22Rv1 (cell line): ENCODE measurements around the gene COMMD9.

Experiments used
- ZFX ChIP-seq: fragments of 450-650 bp; IDR thresholded peaks from 2 replicates; pipeline ENCODE4 v1.6.1; 2017; ENCODE audit warnings: antibody characterized with exemption, borderline replicate concordance
- TF ChIP-seq, protein P1 (sequence below): fragments of 450-650 bp; IDR thresholded peaks from 2 replicates; pipeline ENCODE4 v1.5.1; 2017; ENCODE audit warnings: mild to moderate bottlenecking

- TF ChIP-seq ZFX: no peak
- TF ChIP-seq, protein P1, sequence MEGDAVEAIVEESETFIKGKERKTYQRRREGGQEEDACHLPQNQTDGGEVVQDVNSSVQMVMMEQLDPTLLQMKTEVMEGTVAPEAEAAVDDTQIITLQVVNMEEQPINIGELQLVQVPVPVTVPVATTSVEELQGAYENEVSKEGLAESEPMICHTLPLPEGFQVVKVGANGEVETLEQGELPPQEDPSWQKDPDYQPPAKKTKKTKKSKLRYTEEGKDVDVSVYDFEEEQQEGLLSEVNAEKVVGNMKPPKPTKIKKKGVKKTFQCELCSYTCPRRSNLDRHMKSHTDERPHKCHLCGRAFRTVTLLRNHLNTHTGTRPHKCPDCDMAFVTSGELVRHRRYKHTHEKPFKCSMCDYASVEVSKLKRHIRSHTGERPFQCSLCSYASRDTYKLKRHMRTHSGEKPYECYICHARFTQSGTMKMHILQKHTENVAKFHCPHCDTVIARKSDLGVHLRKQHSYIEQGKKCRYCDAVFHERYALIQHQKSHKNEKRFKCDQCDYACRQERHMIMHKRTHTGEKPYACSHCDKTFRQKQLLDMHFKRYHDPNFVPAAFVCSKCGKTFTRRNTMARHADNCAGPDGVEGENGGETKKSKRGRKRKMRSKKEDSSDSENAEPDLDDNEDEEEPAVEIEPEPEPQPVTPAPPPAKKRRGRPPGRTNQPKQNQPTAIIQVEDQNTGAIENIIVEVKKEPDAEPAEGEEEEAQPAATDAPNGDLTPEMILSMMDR: no peak
These were observed 11.4 kb upstream of the COMMD9 start for GRCh38 chr11:36300650-36301049.
